ENCODE results near the gene PRKG1.

PRKG1 gene

GRCh38 chr10:52252307-52252706, 1178.0 kb downstream of the PRKG1 start:
- no peak overlapping the region for H2AFZ ChIP-seq (ENCODE audit: low read depth, low read length)
- H3K27me3 ChIP-seq (ENCODE audit: insufficient read depth, low read length), result no peaks in the 10 kb centered on the region
- no peaks in the 10 kb centered on the region for H3K36me3 ChIP-seq (ENCODE audit: insufficient read depth, low read length)
- H3K4me3 ChIP-seq (ENCODE audit: low read length), result no peak overlapping the region
- H3K4me1 ChIP-seq (ENCODE audit: insufficient read depth, low read length), result no peaks in the 10 kb centered on the region
- no peaks in the 10 kb centered on the region for H3K9me3 ChIP-seq (ENCODE audit: low read length)

GRCh38 chr10:52256832-52257691, 1182.8 kb downstream of the PRKG1 start:
- Histone ChIP-seq H3K9me3 (ENCODE audit: low read length) (no peaks in the 10 kb centered on the region), H3K4me1 (ENCODE audit: insufficient read depth, low read length) (peaks cover 8% of the 10 kb centered on the region), H3K36me3 (ENCODE audit: insufficient read depth, low read length) (no peaks in the 10 kb centered on the region), H3K27me3 (ENCODE audit: insufficient read depth, low read length) (no peaks in the 10 kb centered on the region), H2AFZ (ENCODE audit: low read depth, low read length) (no peak overlapping the region), H3K4me3 (ENCODE audit: low read length) (no peak overlapping the region)

GRCh38 chr10:52257692-52258075, 1183.4 kb downstream of the PRKG1 start:
- H3K4me3 ChIP-seq (ENCODE audit: low read length), result no peak overlapping the region
- H3K4me1 ChIP-seq (ENCODE audit: insufficient read depth, low read length), result peaks cover 8% of the 10 kb centered on the region
- no peak overlapping the region for H2AFZ ChIP-seq (ENCODE audit: low read depth, low read length)
- H3K9me3 ChIP-seq (ENCODE audit: low read length), result no peaks in the 10 kb centered on the region
- no peaks in the 10 kb centered on the region for H3K36me3 ChIP-seq (ENCODE audit: insufficient read depth, low read length)
- H3K27me3 ChIP-seq (ENCODE audit: insufficient read depth, low read length), result no peaks in the 10 kb centered on the region

- Histone ChIP-seq H2AFZ (ENCODE audit: low read depth, low read length) (no peak overlapping the region), H3K36me3 (ENCODE audit: insufficient read depth, low read length) (no peaks in the 10 kb centered on the region), H3K4me3 (ENCODE audit: low read length) (no peak overlapping the region)
Measured at GRCh38 chr10:52258799-52259425, 1184.6 kb downstream of the PRKG1 start.

GRCh38 chr10:52259426-52259812, 1185.1 kb downstream of the PRKG1 start:
- Histone ChIP-seq H3K9me3 (ENCODE audit: low read length) (no peaks in the 10 kb centered on the region), H3K36me3 (ENCODE audit: insufficient read depth, low read length) (no peaks in the 10 kb centered on the region), H3K4me1 (ENCODE audit: insufficient read depth, low read length) (peaks cover 8% of the 10 kb centered on the region), H3K4me3 (ENCODE audit: low read length) (no peak overlapping the region), H2AFZ (ENCODE audit: low read depth, low read length) (no peak overlapping the region), H3K27me3 (ENCODE audit: insufficient read depth, low read length) (no peaks in the 10 kb centered on the region)

More at GRCh38 chr10:52258799-52259425, 1184.6 kb downstream of the PRKG1 start:
- Histone ChIP-seq H3K4me1 (ENCODE audit: insufficient read depth, low read length) (peaks cover 8% of the 10 kb centered on the region), H3K27me3 (ENCODE audit: insufficient read depth, low read length) (no peaks in the 10 kb centered on the region), H3K9me3 (ENCODE audit: low read length) (no peaks in the 10 kb centered on the region)

- H3K4me1 ChIP-seq (ENCODE audit: insufficient read depth, low read length), result peaks cover 8% of the 10 kb centered on the region
- no peaks in the 10 kb centered on the region for H3K9me3 ChIP-seq (ENCODE audit: low read length)
- H3K4me3 ChIP-seq (ENCODE audit: low read length), result no peak overlapping the region
- H2AFZ ChIP-seq (ENCODE audit: low read depth, low read length), result no peak overlapping the region
- H3K36me3 ChIP-seq (ENCODE audit: insufficient read depth, low read length), result no peaks in the 10 kb centered on the region
- H3K27me3 ChIP-seq (ENCODE audit: insufficient read depth, low read length), result no peaks in the 10 kb centered on the region
Measured at GRCh38 chr10:52261362-52261761, 1187.1 kb downstream of the PRKG1 start.

- no peaks in the 10 kb centered on the region for H3K9me3 ChIP-seq (ENCODE audit: low read length)
- H3K36me3 ChIP-seq (ENCODE audit: insufficient read depth, low read length), result no peaks in the 10 kb centered on the region
- H2AFZ ChIP-seq (ENCODE audit: low read depth, low read length), result no peak overlapping the region
- H3K4me3 ChIP-seq (ENCODE audit: low read length), result no peak overlapping the region
- peaks cover 8% of the 10 kb centered on the region for H3K4me1 ChIP-seq (ENCODE audit: insufficient read depth, low read length)
- no peaks in the 10 kb centered on the region for H3K27me3 ChIP-seq (ENCODE audit: insufficient read depth, low read length)
Measured at GRCh38 chr10:52265131-52265926, 1191.0 kb downstream of the PRKG1 start.

- no peaks in the 10 kb centered on the region for H3K9me3 ChIP-seq (ENCODE audit: low read length)
- H3K4me1 ChIP-seq (ENCODE audit: insufficient read depth, low read length), result no peaks in the 10 kb centered on the region
- H3K27me3 ChIP-seq (ENCODE audit: insufficient read depth, low read length), result no peaks in the 10 kb centered on the region
- no peak overlapping the region for H2AFZ ChIP-seq (ENCODE audit: low read depth, low read length)
- H3K4me3 ChIP-seq (ENCODE audit: low read length), result no peak overlapping the region
- H3K36me3 ChIP-seq (ENCODE audit: insufficient read depth, low read length), result no peaks in the 10 kb centered on the region
Measured at GRCh38 chr10:52266858-52267257, 1192.6 kb downstream of the PRKG1 start.

GRCh38 chr10:52268790-52269189, 1194.5 kb downstream of the PRKG1 start:
- H3K27me3 ChIP-seq (ENCODE audit: insufficient read depth, low read length), result no peaks in the 10 kb centered on the region
- no peak overlapping the region for H3K4me3 ChIP-seq (ENCODE audit: low read length)
- no peaks in the 10 kb centered on the region for H3K36me3 ChIP-seq (ENCODE audit: insufficient read depth, low read length)
- no peaks in the 10 kb centered on the region for H3K9me3 ChIP-seq (ENCODE audit: low read length)
- no peak overlapping the region for H2AFZ ChIP-seq (ENCODE audit: low read depth, low read length)
- no peaks in the 10 kb centered on the region for H3K4me1 ChIP-seq (ENCODE audit: insufficient read depth, low read length)

- Histone ChIP-seq H2AFZ (ENCODE audit: low read depth, low read length) (no peak overlapping the region), H3K27me3 (ENCODE audit: insufficient read depth, low read length) (no peaks in the 10 kb centered on the region), H3K4me3 (ENCODE audit: low read length) (no peak overlapping the region), H3K4me1 (ENCODE audit: insufficient read depth, low read length) (no peaks in the 10 kb centered on the region), H3K36me3 (ENCODE audit: insufficient read depth, low read length) (no peaks in the 10 kb centered on the region), H3K9me3 (ENCODE audit: low read length) (no peaks in the 10 kb centered on the region)
Measured at GRCh38 chr10:52269233-52269632, 1194.9 kb downstream of the PRKG1 start.

- Histone ChIP-seq H3K27me3 (ENCODE audit: insufficient read depth, low read length) (no peaks in the 10 kb centered on the region), H3K9me3 (ENCODE audit: low read length) (no peaks in the 10 kb centered on the region), H3K36me3 (ENCODE audit: insufficient read depth, low read length) (no peaks in the 10 kb centered on the region), H2AFZ (ENCODE audit: low read depth, low read length) (no peak overlapping the region), H3K4me1 (ENCODE audit: insufficient read depth, low read length) (no peaks in the 10 kb centered on the region), H3K4me3 (ENCODE audit: low read length) (no peak overlapping the region)
Measured at GRCh38 chr10:52276163-52276562, 1201.9 kb downstream of the PRKG1 start.

- H3K36me3 ChIP-seq (ENCODE audit: insufficient read depth, low read length), result no peaks in the 10 kb centered on the region
- no peaks in the 10 kb centered on the region for H3K9me3 ChIP-seq (ENCODE audit: low read length)
- H3K27me3 ChIP-seq (ENCODE audit: insufficient read depth, low read length), result no peaks in the 10 kb centered on the region
- no peaks in the 10 kb centered on the region for H3K4me1 ChIP-seq (ENCODE audit: insufficient read depth, low read length)
- H3K4me3 ChIP-seq (ENCODE audit: low read length), result no peak overlapping the region
- no peak overlapping the region for H2AFZ ChIP-seq (ENCODE audit: low read depth, low read length)
Measured at GRCh38 chr10:52276986-52277385, 1202.7 kb downstream of the PRKG1 start.

GRCh38 chr10:52279546-52279945, 1205.3 kb downstream of the PRKG1 start:
- Histone ChIP-seq H3K4me3 (ENCODE audit: low read length) (no peak overlapping the region), H3K4me1 (ENCODE audit: insufficient read depth, low read length) (no peaks in the 10 kb centered on the region), H3K36me3 (ENCODE audit: insufficient read depth, low read length) (no peaks in the 10 kb centered on the region), H3K9me3 (ENCODE audit: low read length) (no peaks in the 10 kb centered on the region), H2AFZ (ENCODE audit: low read depth, low read length) (no peak overlapping the region), H3K27me3 (ENCODE audit: insufficient read depth, low read length) (no peaks in the 10 kb centered on the region)
